ENCODE results near the gene OLIG2.

DNA sequence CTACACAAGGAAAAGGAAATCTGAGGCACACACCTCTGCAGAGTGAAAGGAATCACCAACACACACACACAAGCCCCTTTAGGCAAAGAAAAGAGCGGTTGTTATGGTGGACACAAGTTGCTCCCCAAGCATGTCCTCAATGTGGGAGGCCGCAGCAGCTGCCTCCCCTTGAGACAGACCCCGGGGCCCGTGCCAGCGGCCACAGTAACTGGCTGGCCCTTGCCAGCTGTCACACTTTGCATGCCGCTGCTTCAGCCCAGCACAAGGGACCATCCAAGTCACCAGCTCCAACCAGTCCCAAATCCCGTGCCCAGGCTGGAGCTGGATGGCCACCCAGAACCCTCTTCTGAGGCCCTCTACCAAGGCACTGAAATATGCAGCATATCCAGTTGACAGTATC lies 41.3 kb downstream of the OLIG2 start:
- no peak for TF ChIP-seq ISL1 (CRISPR knock-in tag; IDR thresholded peaks at IDR 0.05)
- TF ChIP-seq, protein P1, sequence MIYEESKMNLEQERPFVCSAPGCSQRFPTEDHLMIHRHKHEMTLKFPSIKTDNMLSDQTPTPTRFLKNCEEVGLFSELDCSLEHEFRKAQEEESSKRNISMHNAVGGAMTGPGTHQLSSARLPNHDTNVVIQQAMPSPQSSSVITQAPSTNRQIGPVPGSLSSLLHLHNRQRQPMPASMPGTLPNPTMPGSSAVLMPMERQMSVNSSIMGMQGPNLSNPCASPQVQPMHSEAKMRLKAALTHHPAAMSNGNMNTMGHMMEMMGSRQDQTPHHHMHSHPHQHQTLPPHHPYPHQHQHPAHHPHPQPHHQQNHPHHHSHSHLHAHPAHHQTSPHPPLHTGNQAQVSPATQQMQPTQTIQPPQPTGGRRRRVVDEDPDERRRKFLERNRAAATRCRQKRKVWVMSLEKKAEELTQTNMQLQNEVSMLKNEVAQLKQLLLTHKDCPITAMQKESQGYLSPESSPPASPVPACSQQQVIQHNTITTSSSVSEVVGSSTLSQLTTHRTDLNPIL (CRISPR knock-in tag; IDR thresholded peaks at IDR 0.05; ENCODE audit: low read depth), result no peak
- no peak for TF ChIP-seq ESRRG (CRISPR knock-in tag; IDR thresholded peaks at IDR 0.05)
- TF ChIP-seq, protein P2, sequence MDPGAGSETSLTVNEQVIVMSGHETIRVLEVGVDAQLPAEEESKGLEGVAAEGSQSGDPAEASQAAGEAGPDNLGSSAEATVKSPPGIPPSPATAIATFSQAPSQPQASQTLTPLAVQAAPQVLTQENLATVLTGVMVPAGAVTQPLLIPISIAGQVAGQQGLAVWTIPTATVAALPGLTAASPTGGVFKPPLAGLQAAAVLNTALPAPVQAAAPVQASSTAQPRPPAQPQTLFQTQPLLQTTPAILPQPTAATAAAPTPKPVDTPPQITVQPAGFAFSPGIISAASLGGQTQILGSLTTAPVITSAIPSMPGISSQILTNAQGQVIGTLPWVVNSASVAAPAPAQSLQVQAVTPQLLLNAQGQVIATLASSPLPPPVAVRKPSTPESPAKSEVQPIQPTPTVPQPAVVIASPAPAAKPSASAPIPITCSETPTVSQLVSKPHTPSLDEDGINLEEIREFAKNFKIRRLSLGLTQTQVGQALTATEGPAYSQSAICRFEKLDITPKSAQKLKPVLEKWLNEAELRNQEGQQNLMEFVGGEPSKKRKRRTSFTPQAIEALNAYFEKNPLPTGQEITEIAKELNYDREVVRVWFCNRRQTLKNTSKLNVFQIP (CRISPR knock-in tag; IDR thresholded peaks at IDR 0.05; ENCODE audit: borderline replicate concordance, low read depth), result no peak
- TF ChIP-seq SNAI2 (CRISPR knock-in tag; IDR thresholded peaks at IDR 0.05), result no peak
- TF ChIP-seq ZFP30 (CRISPR knock-in tag; IDR thresholded peaks at IDR 0.05), result no peak
- no peak for TF ChIP-seq BACH2 (CRISPR knock-in tag; IDR thresholded peaks at IDR 0.05; ENCODE audit: borderline replicate concordance)
- TF ChIP-seq ZFP3 (CRISPR knock-in tag; IDR thresholded peaks at IDR 0.05), result no peak
- TF ChIP-seq RARB (CRISPR knock-in tag; IDR thresholded peaks at IDR 0.05), result no peak
- TF ChIP-seq ZNF565 (CRISPR knock-in tag; conservative IDR thresholded peaks at IDR 0.05; ENCODE audit: low read depth), result no peak
- TF ChIP-seq TCF4 (CRISPR knock-in tag; IDR thresholded peaks at IDR 0.05; ENCODE audit: borderline replicate concordance), result no peak
